Measurements from ENCODE around the gene PRKCQ. TPM values are rescaled to one million over a fixed set of nuclear protein-coding genes. Genes with fewer than 3 reads are reported as not detected.

PRKCQ gene
- total RNA-seq, 1 donor from 2014 or later: 0.15 TPM

DNA sequence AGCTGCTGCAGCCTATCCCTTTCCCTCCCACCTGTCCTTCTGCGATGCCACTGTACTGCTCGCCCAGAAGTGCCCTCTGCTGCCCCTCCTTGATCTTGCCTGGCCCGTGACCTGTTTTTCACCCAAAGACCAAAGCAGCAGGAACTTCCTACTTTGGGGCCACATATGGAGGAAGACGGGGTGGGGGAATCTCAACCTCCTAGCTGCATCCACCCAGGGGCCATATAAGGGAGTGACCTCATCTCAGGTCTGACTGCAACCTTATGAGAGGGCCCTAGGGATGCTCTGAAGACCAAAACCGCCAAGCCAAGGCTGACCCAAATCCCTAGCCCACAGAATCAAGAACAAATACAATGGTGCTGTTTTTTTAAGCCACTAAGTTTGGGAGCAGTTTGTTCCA is 15.7 kb downstream of the PRKCQ start:
- Mint-ChIP-seq H3K36me3 (ENCODE audit: low read depth) (no peaks in the 10 kb centered on the region), H3K27me3 (ENCODE audit: low read depth) (peaks cover 14% of the 10 kb centered on the region), H3K4me3 (ENCODE audit: unreplicated experiment) (no peak overlapping the region), H3K9me3 (ENCODE audit: low read depth) (no peaks in the 10 kb centered on the region), H3K27ac (ENCODE audit: unreplicated experiment) (no peak overlapping the region), H3K4me1 (ENCODE audit: low read depth) (no peaks in the 10 kb centered on the region)
- TF ChIP-seq, protein P1, sequence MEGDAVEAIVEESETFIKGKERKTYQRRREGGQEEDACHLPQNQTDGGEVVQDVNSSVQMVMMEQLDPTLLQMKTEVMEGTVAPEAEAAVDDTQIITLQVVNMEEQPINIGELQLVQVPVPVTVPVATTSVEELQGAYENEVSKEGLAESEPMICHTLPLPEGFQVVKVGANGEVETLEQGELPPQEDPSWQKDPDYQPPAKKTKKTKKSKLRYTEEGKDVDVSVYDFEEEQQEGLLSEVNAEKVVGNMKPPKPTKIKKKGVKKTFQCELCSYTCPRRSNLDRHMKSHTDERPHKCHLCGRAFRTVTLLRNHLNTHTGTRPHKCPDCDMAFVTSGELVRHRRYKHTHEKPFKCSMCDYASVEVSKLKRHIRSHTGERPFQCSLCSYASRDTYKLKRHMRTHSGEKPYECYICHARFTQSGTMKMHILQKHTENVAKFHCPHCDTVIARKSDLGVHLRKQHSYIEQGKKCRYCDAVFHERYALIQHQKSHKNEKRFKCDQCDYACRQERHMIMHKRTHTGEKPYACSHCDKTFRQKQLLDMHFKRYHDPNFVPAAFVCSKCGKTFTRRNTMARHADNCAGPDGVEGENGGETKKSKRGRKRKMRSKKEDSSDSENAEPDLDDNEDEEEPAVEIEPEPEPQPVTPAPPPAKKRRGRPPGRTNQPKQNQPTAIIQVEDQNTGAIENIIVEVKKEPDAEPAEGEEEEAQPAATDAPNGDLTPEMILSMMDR (IDR thresholded peaks at IDR 0.05): no peak
- DNase-seq (ENCODE audit: low spot score): no peak

DNA sequence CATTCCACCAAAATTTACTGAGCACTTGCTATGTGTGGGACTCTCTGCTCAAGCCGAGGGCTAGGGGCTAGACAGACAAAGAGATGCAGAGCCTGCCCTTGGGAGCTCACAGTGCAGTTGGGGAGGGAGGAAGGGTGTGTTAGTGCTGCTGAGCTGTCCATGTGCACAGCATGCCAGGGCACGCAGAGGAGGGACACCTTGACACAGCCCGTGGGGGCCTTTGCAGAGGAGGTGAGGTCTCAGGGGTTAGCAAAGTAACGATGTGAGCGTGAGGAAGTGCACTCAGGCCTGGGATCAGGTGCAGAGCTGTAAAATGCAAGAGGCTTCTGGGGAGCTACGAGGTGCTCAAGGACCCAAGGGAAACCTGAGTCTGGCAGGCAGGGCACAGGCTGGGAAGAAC is 16.3 kb downstream of the PRKCQ start:
- TF ChIP-seq, protein P1 (IDR thresholded peaks at IDR 0.05): no peak
- Mint-ChIP-seq H3K9me3 (ENCODE audit: low read depth) (no peaks in the 10 kb centered on the region), H3K27ac (ENCODE audit: unreplicated experiment) (no peak overlapping the region), H3K4me1 (ENCODE audit: low read depth) (no peaks in the 10 kb centered on the region), H3K36me3 (ENCODE audit: low read depth) (no peaks in the 10 kb centered on the region), H3K4me3 (ENCODE audit: unreplicated experiment) (no peak overlapping the region), H3K27me3 (ENCODE audit: low read depth) (peaks cover 11% of the 10 kb centered on the region)
- no peak for DNase-seq (ENCODE audit: low spot score)

DNA sequence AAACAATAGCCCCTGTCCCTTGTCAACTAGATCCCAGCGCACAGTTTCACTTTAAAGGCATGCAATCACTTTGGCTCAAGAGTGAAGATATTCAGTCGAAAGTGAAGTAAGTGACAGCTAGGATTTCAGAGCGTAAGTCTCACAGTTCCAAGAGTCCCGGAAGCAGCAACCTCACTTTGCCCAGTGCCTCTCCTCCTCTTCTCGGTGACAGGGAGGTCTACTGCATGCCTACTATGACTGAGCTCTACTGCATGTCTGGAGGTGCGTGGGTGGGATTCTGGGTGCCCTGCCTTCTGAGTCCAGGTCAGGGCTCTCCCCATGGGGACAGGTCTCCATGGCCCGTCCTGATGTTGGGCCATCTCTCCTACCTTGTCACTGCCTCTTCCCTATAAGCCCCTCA is 17.0 kb downstream of the PRKCQ start:
- DNase-seq (ENCODE audit: low spot score): no peak
- no peak overlapping the region for H3K27ac Mint-ChIP-seq (ENCODE audit: unreplicated experiment)
- no peak overlapping the region for H3K4me3 Mint-ChIP-seq (ENCODE audit: unreplicated experiment)
- H3K27me3 Mint-ChIP-seq (ENCODE audit: low read depth): peaks cover 15% of the 10 kb centered on the region
- no peaks in the 10 kb centered on the region for H3K36me3 Mint-ChIP-seq (ENCODE audit: low read depth)
- TF ChIP-seq, protein P1 (IDR thresholded peaks at IDR 0.05): no peak
- no peaks in the 10 kb centered on the region for H3K9me3 Mint-ChIP-seq (ENCODE audit: low read depth)
- H3K4me1 Mint-ChIP-seq (ENCODE audit: low read depth): no peaks in the 10 kb centered on the region

DNA sequence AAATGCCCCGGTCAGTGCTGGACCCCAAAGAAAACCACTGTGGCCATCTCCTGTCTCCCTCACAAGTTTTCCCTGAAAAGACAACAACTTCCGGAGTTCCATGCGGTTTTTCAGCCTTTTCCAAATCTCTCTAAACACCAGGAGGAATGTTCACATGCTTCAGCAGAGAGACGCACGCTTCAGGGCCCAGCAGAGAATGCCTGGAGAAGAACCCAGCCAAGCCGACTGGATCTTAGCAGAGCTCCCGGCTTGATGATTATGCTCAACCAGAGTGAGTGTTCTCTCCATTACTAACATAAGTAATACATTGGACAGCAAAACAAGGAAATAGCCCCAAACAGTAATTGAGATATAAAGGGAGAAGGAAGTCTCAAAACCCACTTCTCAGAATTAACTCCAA is 17.9 kb downstream of the PRKCQ start:
- no peak overlapping the region for H3K4me3 Mint-ChIP-seq (ENCODE audit: unreplicated experiment)
- no peaks in the 10 kb centered on the region for H3K36me3 Mint-ChIP-seq (ENCODE audit: low read depth)
- no peaks in the 10 kb centered on the region for H3K9me3 Mint-ChIP-seq (ENCODE audit: low read depth)
- TF ChIP-seq, protein P1 (IDR thresholded peaks at IDR 0.05): no peak
- H3K27ac Mint-ChIP-seq (ENCODE audit: unreplicated experiment): no peak overlapping the region
- peaks cover 23% of the 10 kb centered on the region for H3K27me3 Mint-ChIP-seq (ENCODE audit: low read depth)
- no peaks in the 10 kb centered on the region for H3K4me1 Mint-ChIP-seq (ENCODE audit: low read depth)
- DNase-seq (ENCODE audit: low spot score): no peak

DNA sequence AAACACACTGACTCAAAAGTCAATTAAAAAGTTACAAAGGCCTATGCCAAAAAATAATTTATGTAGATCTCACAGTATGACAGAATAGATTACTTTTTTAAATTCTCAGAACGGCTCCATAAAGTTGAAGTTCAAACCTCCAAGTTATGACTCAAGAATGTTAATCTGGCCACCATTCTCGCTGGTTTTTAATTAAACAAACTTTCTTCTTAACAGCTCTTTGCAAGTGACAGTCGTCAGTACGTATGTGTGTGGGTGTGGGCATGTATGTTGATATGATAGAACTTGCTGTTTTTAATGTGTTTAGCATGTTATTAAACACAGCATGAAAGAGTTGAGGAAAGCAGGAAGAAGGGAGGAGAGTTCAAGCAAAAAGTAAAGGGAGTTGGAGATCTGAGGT is 18.5 kb downstream of the PRKCQ start:
- Mint-ChIP-seq H3K27me3 (ENCODE audit: low read depth) (peaks cover 25% of the 10 kb centered on the region), H3K4me1 (ENCODE audit: low read depth) (no peaks in the 10 kb centered on the region), H3K36me3 (ENCODE audit: low read depth) (no peaks in the 10 kb centered on the region), H3K27ac (ENCODE audit: unreplicated experiment) (no peak overlapping the region), H3K4me3 (ENCODE audit: unreplicated experiment) (no peak overlapping the region), H3K9me3 (ENCODE audit: low read depth) (no peaks in the 10 kb centered on the region)
- TF ChIP-seq, protein P1 (IDR thresholded peaks at IDR 0.05): no peak
- no peak for DNase-seq (ENCODE audit: low spot score)

All from chondrocyte (in vitro differentiated cells).